CD4-positive, alpha-beta T cell treated with Interleukin-6 at 100 ng/mL for 8 hours (primary cell): ENCODE measurements around the gene ESF1.
"Not testable (repeated sequence)": the region's sequence is repeated elsewhere in the genome, so short reads cannot be mapped to it uniquely, and the experiment has no call there.

Source experiments
- DNase-seq: peaks from one replicate; pipeline ENCODE4 v3.0.0-alpha.2; 2020; ENCODE audit warnings: mixed read lengths, low spot score

ESF1 gene

GRCh38 chr20:13790708-13791107 is 6.0 kb upstream of the ESF1 start:
- DNase-seq = no peak

- peak; percentile 24 for DNase-seq
Observed at GRCh38 chr20:13788167-13788834, 3.6 kb upstream of the ESF1 start.

- DNase-seq = no peak
Observed at GRCh38 chr20:13786143-13786828, 1.6 kb upstream of the ESF1 start.

- peak; percentile 6 for DNase-seq
Observed at GRCh38 chr20:13784271-13784892, 337 bp downstream of the ESF1 start.

GRCh38 chr20:13783528-13783927 is 1.2 kb downstream of the ESF1 start:
- DNase-seq = no peak

- no peak for DNase-seq
Observed at GRCh38 chr20:13778827-13779226, 5.9 kb downstream of the ESF1 start.

- DNase-seq = no peak
Observed at GRCh38 chr20:13777171-13777601, 7.5 kb downstream of the ESF1 start.

GRCh38 chr20:13775867-13776266 is 8.9 kb downstream of the ESF1 start:
- no peak for DNase-seq

GRCh38 chr20:13772529-13772928 is 12.2 kb downstream of the ESF1 start:
- no peak for DNase-seq

GRCh38 chr20:13771853-13772453 is 12.8 kb downstream of the ESF1 start:
- no peak for DNase-seq

- no peak for DNase-seq
Observed at GRCh38 chr20:13770141-13770540, 14.6 kb downstream of the ESF1 start.

- DNase-seq = no peak
Observed at GRCh38 chr20:13765868-13766416, 18.8 kb downstream of the ESF1 start.

- DNase-seq = no peak
Observed at GRCh38 chr20:13765299-13765698, 19.4 kb downstream of the ESF1 start.

- not testable (repeated sequence) for DNase-seq
Observed at GRCh38 chr20:13760451-13760946, 24.2 kb downstream of the ESF1 start.

- DNase-seq = no peak
Observed at GRCh38 chr20:13758884-13759283, 25.8 kb downstream of the ESF1 start.

GRCh38 chr20:13756551-13756950 is 28.2 kb downstream of the ESF1 start:
- DNase-seq = no peak

- DNase-seq = no peak
Observed at GRCh38 chr20:13755809-13756208, 28.9 kb downstream of the ESF1 start.

GRCh38 chr20:13753436-13754036 is 31.2 kb downstream of the ESF1 start:
- no peak for DNase-seq

- DNase-seq = no peak
Observed at GRCh38 chr20:13749811-13750210, 34.9 kb downstream of the ESF1 start.

- no peak for DNase-seq
Observed at GRCh38 chr20:13745784-13746183, 38.9 kb downstream of the ESF1 start.

- no peak for DNase-seq
Observed at GRCh38 chr20:13744352-13744751, 40.4 kb downstream of the ESF1 start.

GRCh38 chr20:13741879-13742278 is 42.8 kb downstream of the ESF1 start:
- DNase-seq = no peak
